ENCODE measurements around the gene PEX6. TPM values are rescaled to one million over a fixed set of nuclear protein-coding genes. Genes with fewer than 3 reads are reported as not detected.

PEX6 gene
- total RNA-seq, 1 donor from 2014 or later, result 8.9 TPM

- intact Hi-C loops (cut with DNase I), result loop anchor here (1.0 to 5.0 kb wide), 8 partner anchors 30 to 158 kb away; partner anchors contain the start of genes CNPY3, KLC4, MRPL2 and PEX6
- Histone ChIP-seq H3K27me3 (no peaks in the 10 kb centered on the region), H3K36me3 (peaks cover 46 to 48% of the 10 kb centered on the region in 2 donors), H3K4me1 (peaks cover 13 to 33% of the 10 kb centered on the region in 2 donors), H3K9me3 (no peaks in the 10 kb centered on the region), H3K27ac (peak within 1 kb of the TSS; percentile 81 to 82), H3K4me3 (peak within 1 kb of the TSS; percentile 76 to 81)
- peak; percentile 99 to 100 for DNase-seq (ENCODE audit: low spot score in 2 of 2)
- TF ChIP-seq, protein P1, sequence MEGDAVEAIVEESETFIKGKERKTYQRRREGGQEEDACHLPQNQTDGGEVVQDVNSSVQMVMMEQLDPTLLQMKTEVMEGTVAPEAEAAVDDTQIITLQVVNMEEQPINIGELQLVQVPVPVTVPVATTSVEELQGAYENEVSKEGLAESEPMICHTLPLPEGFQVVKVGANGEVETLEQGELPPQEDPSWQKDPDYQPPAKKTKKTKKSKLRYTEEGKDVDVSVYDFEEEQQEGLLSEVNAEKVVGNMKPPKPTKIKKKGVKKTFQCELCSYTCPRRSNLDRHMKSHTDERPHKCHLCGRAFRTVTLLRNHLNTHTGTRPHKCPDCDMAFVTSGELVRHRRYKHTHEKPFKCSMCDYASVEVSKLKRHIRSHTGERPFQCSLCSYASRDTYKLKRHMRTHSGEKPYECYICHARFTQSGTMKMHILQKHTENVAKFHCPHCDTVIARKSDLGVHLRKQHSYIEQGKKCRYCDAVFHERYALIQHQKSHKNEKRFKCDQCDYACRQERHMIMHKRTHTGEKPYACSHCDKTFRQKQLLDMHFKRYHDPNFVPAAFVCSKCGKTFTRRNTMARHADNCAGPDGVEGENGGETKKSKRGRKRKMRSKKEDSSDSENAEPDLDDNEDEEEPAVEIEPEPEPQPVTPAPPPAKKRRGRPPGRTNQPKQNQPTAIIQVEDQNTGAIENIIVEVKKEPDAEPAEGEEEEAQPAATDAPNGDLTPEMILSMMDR (IDR thresholded peaks at IDR 0.05), result no peak
These were observed 35.0 kb upstream of the PEX6 start, which contains the start of the genes KLHDC3 and MEA1 for GRCh38 chr6:43013843-43014433. Gene KLHDC3, plus strand, starts transcription at chr6:43014249. Its CDS starts 2,944 bp downstream, at chr6:43017193. Gene MEA1, minus strand, starts transcription at chr6:43013946. Its CDS starts 133 bp downstream, at chr6:43013813.

- DNase-seq (ENCODE audit: low spot score in 2 of 2), result no peak
- H3K4me3 ChIP-seq, result peak overlapping the region; percentile 65 to 76
- no peaks in the 10 kb centered on the region for H3K27me3 ChIP-seq
- intact Hi-C loops (cut with DNase I), result loop anchor here (1.0 to 5.0 kb wide), 5 partner anchors 29 to 159 kb away; partner anchors contain the start of genes PPP2R5D and SRF
- H3K27ac ChIP-seq, result peak overlapping the region; percentile 80 to 81
- H3K4me1 ChIP-seq, result peaks cover 13 to 33% of the 10 kb centered on the region in 2 donors
- TF ChIP-seq, protein P1 (IDR thresholded peaks at IDR 0.05), result no peak
- H3K9me3 ChIP-seq, result no peaks in the 10 kb centered on the region
- H3K36me3 ChIP-seq, result peaks cover 44 to 48% of the 10 kb centered on the region in 2 donors
These were observed 34.3 kb upstream of the PEX6 start for GRCh38 chr6:43013097-43013842.

GRCh38 chr6:43012364-43012763, 33.4 kb upstream of the PEX6 start:
- Histone ChIP-seq H3K36me3 (peaks cover 44 to 46% of the 10 kb centered on the region in 2 donors), H3K27ac (peak overlapping the region in 1 of 2 donors; percentile 80)

GRCh38 chr6:43011207-43011606, 32.2 kb upstream of the PEX6 start:
- TF ChIP-seq, protein P1 (IDR thresholded peaks at IDR 0.05), result no peak
- no peak overlapping the region for H3K4me3 ChIP-seq
- H3K27ac ChIP-seq, result no peak overlapping the region
- H3K9me3 ChIP-seq, result no peaks in the 10 kb centered on the region
- peaks cover 4 to 24% of the 10 kb centered on the region in 2 donors for H3K4me1 ChIP-seq
- H3K36me3 ChIP-seq, result peaks cover 51 to 53% of the 10 kb centered on the region in 2 donors
- intact Hi-C loops (cut with DNase I), result loop anchor here (5.0 kb wide), 4 partner anchors 109 to 161 kb away; partner anchors contain the start of gene SRF
- no peaks in the 10 kb centered on the region for H3K27me3 ChIP-seq
- DNase-seq (ENCODE audit: low spot score in 2 of 2), result no peak

More at GRCh38 chr6:43012364-43012763, 33.4 kb upstream of the PEX6 start:
- intact Hi-C loops (cut with DNase I), result loop anchor here (5.0 kb wide), 4 partner anchors 110 to 160 kb away; partner anchors contain the start of gene SRF
- TF ChIP-seq, protein P1 (IDR thresholded peaks at IDR 0.05), result no peak
- no peaks in the 10 kb centered on the region for H3K27me3 ChIP-seq
- H3K4me1 ChIP-seq, result peaks cover 13 to 33% of the 10 kb centered on the region in 2 donors
- no peaks in the 10 kb centered on the region for H3K9me3 ChIP-seq
- no peak for DNase-seq (ENCODE audit: low spot score in 2 of 2)
- H3K4me3 ChIP-seq, result peak overlapping the region in 1 of 2 donors; percentile 76

GRCh38 chr6:43009124-43009523, 30.1 kb upstream of the PEX6 start:
- TF ChIP-seq, protein P1 (IDR thresholded peaks at IDR 0.05), result peak in 2 of 3 experiments; percentile 10 to 32
- Histone ChIP-seq H3K27ac (no peak overlapping the region), H3K4me1 (peaks cover 0 to 9% of the 10 kb centered on the region in 2 donors), H3K4me3 (no peak overlapping the region), H3K9me3 (no peaks in the 10 kb centered on the region), H3K27me3 (no peaks in the 10 kb centered on the region), H3K36me3 (peaks cover 51 to 57% of the 10 kb centered on the region in 2 donors)
- no peak for DNase-seq (ENCODE audit: low spot score in 2 of 2)
- intact Hi-C loops (cut with DNase I), result no loop called here
